Tibial nerve (tissue), 4 donors: ENCODE results near the gene F8A2.

Source experiments
- CTCF ChIP-seq, 5 experiments: fragments of 200-600 bp in 3 of 5; fragments of 450-650 bp in 2 of 5; sonication (generic) in 3 of 5; IDR thresholded peaks; one replicate each; pipeline ENCODE4 v1.5.1; 2016 to 2019; ENCODE audit warnings: antibody characterized with exemption in 5 of 5, mild to moderate bottlenecking in 3 of 5, moderate library complexity in 2 of 5
- EP300 ChIP-seq, 2 donors: sonication (generic); formaldehyde crosslinking; IDR thresholded peaks; one replicate each; pipeline ENCODE4 v1.6.1; 2017; ENCODE audit warnings: antibody characterized with exemption in 2 of 2, mild to moderate bottlenecking in 1 of 2
- POLR2A ChIP-seq, 2 donors: fragments of 450-650 bp; IDR thresholded peaks; one replicate each; pipeline ENCODE4 v1.6.1; 2017; ENCODE audit warnings: antibody characterized with exemption in 2 of 2, mild to moderate bottlenecking in 2 of 2, moderate library complexity in 2 of 2

- TF ChIP-seq CTCF (IDR thresholded peaks at IDR 0.05), result no peak
- no peak for TF ChIP-seq POLR2A (IDR thresholded peaks at IDR 0.05)
- TF ChIP-seq EP300 (IDR thresholded peaks at IDR 0.05), result no peak
Measured at GRCh38 chrX:155417769-155418168, 35.9 kb downstream of the F8A2 start.
